Tibial artery (tissue), 4 donors: ENCODE results near the gene PPP3R2.
"Not testable (repeated sequence)": the region's sequence is repeated elsewhere in the genome, so short reads cannot be mapped to it uniquely, and the experiment has no call there.

ENCODE experiments used
- DNase-seq, 2 donors: peaks; one replicate each; pipeline ENCODE4 v3.0.0-alpha.2; 2019
- H3K27ac ChIP-seq, 2 donors: fragments of 200-600 bp; sonication (generic) in 1 of 2; 1 replicate in 1 of 2; 2 replicates in 1 of 2; pipeline ENCODE4 v1.5.1; 2018 to 2019; ENCODE audit warnings: mild to moderate bottlenecking in 1 of 2
- H3K27me3 ChIP-seq, 2 donors: fragments of 200-600 bp; sonication (generic) in 1 of 2; one replicate each; pipeline versions ENCODE4 v1.5.1 to v1.6.0; 2016 to 2019
- H3K36me3 ChIP-seq, 3 donors: fragments of 200-600 bp; sonication (generic) in 2 of 3; one replicate each; pipeline ENCODE4 v1.5.1; 2016 to 2019; ENCODE audit warnings: mild to moderate bottlenecking in 2 of 3
- H3K4me1 ChIP-seq, 4 donors: fragments of 200-600 bp; sonication (generic) in 2 of 4; 1 replicate in 3 of 4; 2 replicates in 1 of 4; pipeline ENCODE4 v1.5.1; 2016 to 2019
- H3K4me3 ChIP-seq, 2 donors: fragments of 200-600 bp; sonication (generic) in 1 of 2; 1 replicate in 1 of 2; 2 replicates in 1 of 2; pipeline ENCODE4 v1.5.1; 2018 to 2019; ENCODE audit warnings: mild to moderate bottlenecking in 2 of 2
- H3K9me3 ChIP-seq, 3 donors: fragments of 200-600 bp; sonication (generic) in 1 of 3; one replicate each; pipeline ENCODE4 v1.5.1; 2016 to 2019
- intact Hi-C: fragments of 100-400 bp; cut with DNase I; formaldehyde crosslinking; loops from one replicate; pipeline ENCODE4 v1.15.0; 2023; ENCODE audit warnings: low total_unique reads
- TF ChIP-seq, protein P1 (sequence below), 2 experiments: fragments of 200-600 bp in 1 of 2; fragments of 450-650 bp in 1 of 2; IDR thresholded peaks; one replicate each; pipeline ENCODE4 v1.5.1; 2017 to 2019; ENCODE audit warnings: antibody characterized with exemption in 2 of 2, mild to moderate bottlenecking in 1 of 2, moderate library complexity in 1 of 2

The PPP3R2 gene

DNA sequence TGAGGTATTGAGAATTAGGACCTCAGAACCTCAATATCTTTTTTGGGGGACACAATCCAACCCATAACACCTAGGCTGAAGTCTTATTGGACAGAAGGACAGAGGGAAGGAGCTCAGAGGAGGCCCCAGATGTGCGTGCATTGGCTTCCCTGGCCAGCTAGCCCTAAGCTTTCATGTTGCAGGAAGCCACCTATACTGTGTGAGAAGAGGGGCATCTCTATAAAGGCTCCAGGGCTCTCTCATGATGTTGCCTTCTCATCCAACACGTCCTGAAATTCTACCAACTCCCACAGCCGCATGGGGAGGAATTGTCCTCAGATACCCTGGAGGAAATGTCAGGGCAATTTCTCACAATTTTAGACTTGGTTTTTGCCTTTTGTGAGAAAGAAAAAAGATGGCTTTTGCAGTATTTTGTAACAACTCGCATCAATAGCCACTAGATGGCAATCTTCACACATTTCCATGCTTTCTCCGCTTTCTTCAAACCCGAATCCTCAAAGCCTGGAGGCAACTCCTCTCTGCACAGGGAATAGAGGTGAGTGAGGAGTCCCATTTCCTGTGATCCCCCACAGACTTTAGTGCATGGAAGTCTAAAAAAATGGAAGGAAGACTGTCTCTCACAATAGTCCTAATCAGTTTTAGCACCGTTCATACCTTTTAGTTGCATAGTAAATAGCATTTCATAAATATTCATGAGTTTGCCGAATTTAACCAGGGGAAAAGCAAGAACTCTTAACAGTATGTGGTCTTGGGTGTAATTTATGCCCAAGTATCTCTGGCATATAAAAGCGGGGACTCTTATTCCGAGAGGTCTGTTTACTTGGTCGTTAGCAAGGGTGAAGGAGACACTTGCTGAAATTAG, 7.4 kb upstream of the PPP3R2 start:
- intact Hi-C loops, result no loop called here
- Histone ChIP-seq H3K27ac (no peak overlapping the region), H3K4me3 (no peak overlapping the region), H3K9me3 (no peaks in the 10 kb centered on the region), H3K27me3 (no peaks in the 10 kb centered on the region), H3K4me1 (peaks cover 0 to 5% (median 0%) of the 10 kb centered on the region in 4 donors), H3K36me3 (no peaks in the 10 kb centered on the region)
- TF ChIP-seq, protein P1, sequence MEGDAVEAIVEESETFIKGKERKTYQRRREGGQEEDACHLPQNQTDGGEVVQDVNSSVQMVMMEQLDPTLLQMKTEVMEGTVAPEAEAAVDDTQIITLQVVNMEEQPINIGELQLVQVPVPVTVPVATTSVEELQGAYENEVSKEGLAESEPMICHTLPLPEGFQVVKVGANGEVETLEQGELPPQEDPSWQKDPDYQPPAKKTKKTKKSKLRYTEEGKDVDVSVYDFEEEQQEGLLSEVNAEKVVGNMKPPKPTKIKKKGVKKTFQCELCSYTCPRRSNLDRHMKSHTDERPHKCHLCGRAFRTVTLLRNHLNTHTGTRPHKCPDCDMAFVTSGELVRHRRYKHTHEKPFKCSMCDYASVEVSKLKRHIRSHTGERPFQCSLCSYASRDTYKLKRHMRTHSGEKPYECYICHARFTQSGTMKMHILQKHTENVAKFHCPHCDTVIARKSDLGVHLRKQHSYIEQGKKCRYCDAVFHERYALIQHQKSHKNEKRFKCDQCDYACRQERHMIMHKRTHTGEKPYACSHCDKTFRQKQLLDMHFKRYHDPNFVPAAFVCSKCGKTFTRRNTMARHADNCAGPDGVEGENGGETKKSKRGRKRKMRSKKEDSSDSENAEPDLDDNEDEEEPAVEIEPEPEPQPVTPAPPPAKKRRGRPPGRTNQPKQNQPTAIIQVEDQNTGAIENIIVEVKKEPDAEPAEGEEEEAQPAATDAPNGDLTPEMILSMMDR (IDR thresholded peaks at IDR 0.05), result peak; percentile 38 to 50
- DNase-seq, result no peak

- H3K4me3 ChIP-seq, result no peak overlapping the region
- TF ChIP-seq, protein P1 (IDR thresholded peaks at IDR 0.05), result no peak
- H3K4me1 ChIP-seq, result no peaks in the 10 kb centered on the region
- no peaks in the 10 kb centered on the region for H3K27me3 ChIP-seq
- H3K9me3 ChIP-seq, result no peaks in the 10 kb centered on the region
- intact Hi-C loops, result no loop called here
- no peaks in the 10 kb centered on the region for H3K36me3 ChIP-seq
- no peak for DNase-seq
- H3K27ac ChIP-seq, result no peak overlapping the region
Observed at GRCh38 chr9:101593345-101593744, 1.4 kb downstream of the PPP3R2 start.

DNA sequence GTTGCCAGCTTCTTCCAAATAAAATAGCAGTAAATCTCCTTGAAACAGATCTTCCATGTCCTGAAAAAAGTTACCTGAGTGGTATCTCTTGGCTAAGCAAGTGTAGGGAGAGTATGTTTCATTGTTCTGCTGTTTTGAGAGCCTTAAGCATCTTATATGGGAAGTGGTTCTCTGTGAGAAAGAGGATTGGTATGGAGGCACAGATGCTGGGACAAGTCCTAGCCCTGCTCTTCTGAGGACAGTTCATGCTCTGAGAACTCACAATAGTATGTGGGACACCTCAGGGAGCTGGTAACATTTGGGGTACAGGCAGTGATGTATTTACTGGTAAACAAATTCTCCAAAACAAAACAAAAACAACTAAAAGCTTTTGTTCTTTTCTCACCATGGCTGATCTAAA, 2.0 kb downstream of the PPP3R2 start:
- H3K9me3 ChIP-seq, result no peaks in the 10 kb centered on the region

DNA sequence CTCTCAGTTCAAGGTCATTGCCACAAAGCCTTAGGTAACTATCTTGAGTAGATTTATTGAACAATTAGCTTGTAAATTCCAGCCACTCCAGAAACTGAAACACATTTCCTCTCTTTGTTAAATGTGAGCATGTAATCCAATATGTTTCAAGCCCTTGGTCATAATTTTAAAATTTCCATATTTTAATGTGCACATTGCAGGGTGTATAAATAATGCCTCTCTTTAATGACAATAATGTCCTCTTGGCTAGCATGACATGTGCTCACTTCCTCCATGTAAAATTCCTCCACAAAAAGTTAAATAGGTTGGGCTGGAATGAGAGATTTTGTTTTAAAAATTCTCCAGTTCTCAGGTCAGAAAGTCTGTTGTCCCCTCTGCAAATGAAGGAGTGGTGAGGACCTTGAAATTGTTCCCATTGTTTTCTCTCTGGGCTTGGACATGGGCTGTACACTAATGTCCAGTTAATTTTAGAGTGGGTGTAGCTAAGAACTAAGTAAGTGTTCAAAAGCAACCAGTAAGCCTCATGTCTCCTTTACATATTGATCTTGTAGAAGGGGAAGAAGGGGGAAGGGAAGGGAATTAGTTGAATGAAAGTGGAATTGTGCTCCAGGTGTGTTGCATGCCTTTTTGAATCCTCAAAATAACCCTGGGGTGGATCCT, 2.9 kb downstream of the PPP3R2 start:
- no peak overlapping the region for H3K4me3 ChIP-seq
- H3K9me3 ChIP-seq, result no peaks in the 10 kb centered on the region
- no peaks in the 10 kb centered on the region for H3K4me1 ChIP-seq
- H3K27me3 ChIP-seq, result no peaks in the 10 kb centered on the region
- TF ChIP-seq, protein P1 (IDR thresholded peaks at IDR 0.05), result no peak
- DNase-seq, result no peak
- no peak overlapping the region for H3K27ac ChIP-seq
- intact Hi-C loops, result no loop called here
- no peaks in the 10 kb centered on the region for H3K36me3 ChIP-seq

More for the DNA sequence above, 2.0 kb downstream of the PPP3R2 start:
- no peak for DNase-seq
- TF ChIP-seq, protein P1 (IDR thresholded peaks at IDR 0.05), result no peak
- H3K4me1 ChIP-seq, result no peaks in the 10 kb centered on the region
- no peak overlapping the region for H3K4me3 ChIP-seq
- intact Hi-C loops, result no loop called here
- H3K27ac ChIP-seq, result no peak overlapping the region
- H3K36me3 ChIP-seq, result no peaks in the 10 kb centered on the region
- H3K27me3 ChIP-seq, result no peaks in the 10 kb centered on the region

DNA sequence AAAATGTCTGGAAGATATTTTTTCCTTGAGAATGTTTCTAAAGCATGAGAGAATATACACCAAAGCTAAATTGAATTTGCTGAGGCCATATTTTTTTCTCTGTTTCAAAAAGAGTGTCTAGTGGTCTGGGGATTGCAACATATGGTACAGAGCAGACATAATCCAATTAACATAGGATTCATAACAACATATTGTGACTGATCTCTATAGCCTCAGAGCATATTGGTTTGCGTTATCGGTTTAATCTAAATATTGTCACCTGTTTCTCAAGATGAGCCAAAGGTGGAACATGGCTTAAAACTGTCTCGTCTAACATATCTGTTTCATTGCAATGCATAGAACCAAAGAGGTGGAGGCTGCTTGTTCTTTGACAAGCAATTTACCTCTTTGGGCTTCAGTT, 3.9 kb downstream of the PPP3R2 start:
- Histone ChIP-seq H3K27me3 (no peaks in the 10 kb centered on the region), H3K27ac (no peak overlapping the region), H3K9me3 (no peaks in the 10 kb centered on the region), H3K4me1 (no peaks in the 10 kb centered on the region), H3K4me3 (no peak overlapping the region), H3K36me3 (no peaks in the 10 kb centered on the region)
- TF ChIP-seq, protein P1 (IDR thresholded peaks at IDR 0.05), result no peak
- intact Hi-C loops, result no loop called here
- DNase-seq, result no peak

DNA sequence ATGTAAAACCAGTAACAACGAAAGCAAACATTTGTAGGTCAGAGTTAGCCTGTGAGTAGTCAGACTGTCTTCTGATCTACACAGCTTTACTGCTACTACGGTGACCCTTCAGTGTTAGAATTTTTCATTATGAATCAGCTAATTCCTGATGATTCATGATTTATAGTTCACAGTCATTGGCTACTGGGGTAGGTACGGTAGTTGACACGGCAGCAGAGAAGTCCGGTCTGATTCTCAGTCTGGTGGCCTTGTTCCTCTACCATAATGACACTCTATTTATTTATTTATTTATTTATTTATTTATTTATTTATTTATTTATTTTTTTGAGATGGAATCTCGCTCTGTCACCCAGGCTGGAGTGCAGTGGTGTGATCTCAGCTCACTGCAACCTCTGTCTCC, 4.7 kb downstream of the PPP3R2 start:
- H3K9me3 ChIP-seq, DNase-seq, H3K4me1 ChIP-seq, H3K27me3 ChIP-seq, H3K4me3 ChIP-seq, intact Hi-C loops, H3K27ac ChIP-seq, H3K36me3 ChIP-seq: not testable (repeated sequence)
